Measurements from ENCODE around the gene ALMS1. TPM values are rescaled to one million over a fixed set of nuclear protein-coding genes. Genes with fewer than 3 reads are reported as not detected.

ALMS1 gene
- total and polyA plus RNA-seq, 9 donors: 12.8 to 53.4 (median 46.9) TPM

- 2 to 4% (median 3%) methylated on average over 2 of the region's 2 CpGs for WGBS, 3 donors
- no peaks in the 10 kb centered on the region for H3K9me3 ChIP-seq
- TF ChIP-seq EP300 (IDR thresholded peaks at IDR 0.05) (no peak), POLR2A (IDR thresholded peaks at IDR 0.05) (no peak), CTCF (IDR thresholded peaks at IDR 0.05) (no peak)
Observed at GRCh38 chr2:73359915-73360697, 25.5 kb upstream of the ALMS1 start.

DNA sequence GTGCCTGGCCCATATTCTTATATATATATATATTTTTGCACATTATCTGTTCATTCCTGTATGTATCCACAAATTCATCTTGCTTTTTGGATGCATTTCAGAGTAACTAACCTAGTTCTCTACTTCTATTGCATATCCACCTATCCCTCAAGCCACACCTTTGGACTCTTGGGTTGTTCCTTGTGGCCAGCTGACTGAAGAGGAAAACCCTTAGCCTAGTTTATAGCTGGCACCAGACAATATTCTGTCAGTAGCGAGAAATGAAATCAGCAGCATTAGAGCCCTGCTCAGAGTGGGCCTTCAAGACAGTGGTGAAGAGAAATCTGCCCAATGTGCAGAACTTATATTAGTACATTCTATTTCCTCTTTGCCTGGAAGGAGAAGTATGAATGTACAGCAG lies 19.6 kb upstream of the ALMS1 start:
- H3K27ac ChIP-seq: no peak overlapping the region
- no peak for DNase-seq
- H3K9me3 ChIP-seq: no peaks in the 10 kb centered on the region
- no peaks in the 10 kb centered on the region for H3K27me3 ChIP-seq
- WGBS, 3 donors: 85 to 97% (median 96%) methylated on average over 1 of the region's 1 CpG
- H3K4me3 ChIP-seq: no peak overlapping the region
- H3K36me3 ChIP-seq: no peaks in the 10 kb centered on the region
- intact Hi-C loops (cut with DNase I): no loop called here
- no peak for TF ChIP-seq POLR2A (IDR thresholded peaks at IDR 0.05)
- TF ChIP-seq EP300 (IDR thresholded peaks at IDR 0.05): no peak
- no peak for TF ChIP-seq CTCF (IDR thresholded peaks at IDR 0.05)
- no peaks in the 10 kb centered on the region for H3K4me1 ChIP-seq (ENCODE audit: insufficient read depth)

More at GRCh38 chr2:73359915-73360697, 25.5 kb upstream of the ALMS1 start:
- no peaks in the 10 kb centered on the region for H3K36me3 ChIP-seq
- DNase-seq: no peak
- H3K4me3 ChIP-seq: no peak overlapping the region
- H3K27ac ChIP-seq: no peak overlapping the region
- H3K4me1 ChIP-seq (ENCODE audit: insufficient read depth): no peaks in the 10 kb centered on the region
- intact Hi-C loops (cut with DNase I): no loop called here
- H3K27me3 ChIP-seq: no peaks in the 10 kb centered on the region

- Histone ChIP-seq H3K36me3 (no peaks in the 10 kb centered on the region), H3K4me1 (ENCODE audit: insufficient read depth) (no peaks in the 10 kb centered on the region), H3K9me3 (no peaks in the 10 kb centered on the region), H3K4me3 (no peak overlapping the region), H3K27me3 (no peaks in the 10 kb centered on the region), H3K27ac (no peak overlapping the region)
- intact Hi-C loops (cut with DNase I): no loop called here
- 60 to 66% (median 60%) methylated on average over 2 of the region's 2 CpGs for WGBS, 3 donors
- DNase-seq: no peak
- TF ChIP-seq EP300 (IDR thresholded peaks at IDR 0.05) (no peak), CTCF (IDR thresholded peaks at IDR 0.05) (no peak)
Observed at GRCh38 chr2:73368781-73369180, 16.9 kb upstream of the ALMS1 start.

GRCh38 chr2:73370348-73370747 lies 15.3 kb upstream of the ALMS1 start:
- TF ChIP-seq EP300 (IDR thresholded peaks at IDR 0.05): no peak
- TF ChIP-seq POLR2A (IDR thresholded peaks at IDR 0.05): no peak
- no peak for TF ChIP-seq CTCF (IDR thresholded peaks at IDR 0.05)
- Histone ChIP-seq H3K4me3 (no peak overlapping the region), H3K9me3 (no peaks in the 10 kb centered on the region), H3K4me1 (ENCODE audit: insufficient read depth) (no peaks in the 10 kb centered on the region), H3K27ac (no peak overlapping the region), H3K36me3 (no peaks in the 10 kb centered on the region), H3K27me3 (no peaks in the 10 kb centered on the region)
- intact Hi-C loops (cut with DNase I): no loop called here
- no peak for DNase-seq
- 78 to 85% (median 82%) methylated on average over 3 of the region's 3 CpGs for WGBS, 3 donors

Measured in ovary (tissue), 9 donors.